ENCODE data around the gene HS3ST5.
A peak's percentile ranks its signal among the peaks of the same experiment; 100 is the strongest.
"Not testable (repeated sequence)": the region's sequence is repeated elsewhere in the genome, so short reads cannot be mapped to it uniquely, and the experiment has no call there.

HS3ST5 gene

DNA sequence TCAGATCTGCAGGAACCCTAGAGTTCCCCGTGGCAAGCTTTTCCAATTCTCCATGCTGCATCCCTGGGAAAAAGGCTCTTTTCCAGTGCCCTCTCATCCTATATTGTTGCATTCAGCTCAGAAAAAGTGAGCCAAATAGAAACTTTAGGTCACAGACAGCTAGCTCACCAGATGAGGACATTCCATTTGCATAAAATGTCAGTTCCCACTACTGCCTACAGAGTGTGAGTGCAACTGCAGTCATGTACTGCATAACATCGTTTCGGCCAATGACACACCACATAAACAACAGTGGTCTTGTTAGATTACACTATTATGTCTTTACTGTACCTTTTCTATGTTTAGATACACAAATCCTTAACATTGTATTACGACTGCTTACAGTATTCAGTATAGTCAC is 8.6 kb downstream of the HS3ST5 start:
- no peak for DNase-seq

DNA sequence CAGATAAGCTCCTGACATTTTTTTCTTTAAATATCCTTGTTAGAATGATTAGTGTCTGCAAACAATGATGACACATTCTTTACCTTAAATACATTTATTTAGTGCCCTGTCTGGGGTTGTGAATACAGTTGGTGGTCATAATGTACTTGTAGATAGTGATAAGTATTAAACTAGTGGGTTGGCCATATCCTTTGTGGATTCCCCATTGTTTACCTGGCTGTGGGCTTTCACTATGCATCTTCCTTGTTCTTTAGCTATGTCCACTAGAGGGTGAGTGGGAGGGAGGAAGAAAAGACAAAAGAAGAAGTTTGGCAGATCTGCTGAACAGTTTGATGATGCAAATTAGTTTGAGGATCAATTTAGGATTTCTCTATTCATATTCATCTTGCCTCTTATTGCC is 15.7 kb downstream of the HS3ST5 start:
- no peak for DNase-seq

DNA sequence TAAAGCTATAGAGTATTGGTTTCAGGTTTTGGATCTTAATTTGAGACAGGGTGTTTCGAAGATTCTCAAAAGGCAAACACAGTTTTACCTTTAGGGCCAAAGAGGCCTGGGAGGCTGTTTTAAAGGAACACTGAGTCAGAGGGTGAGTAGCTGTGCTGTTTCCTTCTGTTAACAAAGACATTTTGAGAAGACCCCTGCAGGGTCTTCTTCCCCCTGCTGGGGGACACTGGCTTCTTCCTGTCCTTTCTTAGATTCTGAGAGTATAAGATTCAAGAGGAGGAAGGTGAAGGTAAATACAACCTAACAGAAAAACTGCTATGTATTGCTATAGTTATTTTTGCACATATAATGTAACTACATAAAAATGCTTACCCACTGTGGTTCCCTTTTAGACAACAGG is 19.0 kb downstream of the HS3ST5 start:
- DNase-seq, result no peak

DNA sequence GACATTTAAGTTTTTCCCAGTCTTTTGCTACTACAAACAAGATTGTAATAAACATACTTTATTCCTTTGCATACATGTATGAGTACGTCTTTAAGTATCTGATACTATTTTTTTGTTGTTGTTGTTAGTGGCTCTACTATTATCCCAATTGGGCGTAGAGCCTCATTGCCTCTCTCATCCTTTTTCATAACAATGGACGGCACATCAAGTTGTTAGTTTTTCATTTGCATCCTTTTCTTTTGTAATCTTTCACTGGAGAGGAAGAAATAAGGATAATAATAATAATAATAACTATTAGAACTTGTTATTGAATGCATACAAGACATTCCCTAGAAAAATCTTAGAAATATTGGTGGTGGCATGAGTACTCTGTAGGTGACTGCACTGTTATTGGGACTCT is 23.1 kb downstream of the HS3ST5 start:
- DNase-seq, result no peak

DNA sequence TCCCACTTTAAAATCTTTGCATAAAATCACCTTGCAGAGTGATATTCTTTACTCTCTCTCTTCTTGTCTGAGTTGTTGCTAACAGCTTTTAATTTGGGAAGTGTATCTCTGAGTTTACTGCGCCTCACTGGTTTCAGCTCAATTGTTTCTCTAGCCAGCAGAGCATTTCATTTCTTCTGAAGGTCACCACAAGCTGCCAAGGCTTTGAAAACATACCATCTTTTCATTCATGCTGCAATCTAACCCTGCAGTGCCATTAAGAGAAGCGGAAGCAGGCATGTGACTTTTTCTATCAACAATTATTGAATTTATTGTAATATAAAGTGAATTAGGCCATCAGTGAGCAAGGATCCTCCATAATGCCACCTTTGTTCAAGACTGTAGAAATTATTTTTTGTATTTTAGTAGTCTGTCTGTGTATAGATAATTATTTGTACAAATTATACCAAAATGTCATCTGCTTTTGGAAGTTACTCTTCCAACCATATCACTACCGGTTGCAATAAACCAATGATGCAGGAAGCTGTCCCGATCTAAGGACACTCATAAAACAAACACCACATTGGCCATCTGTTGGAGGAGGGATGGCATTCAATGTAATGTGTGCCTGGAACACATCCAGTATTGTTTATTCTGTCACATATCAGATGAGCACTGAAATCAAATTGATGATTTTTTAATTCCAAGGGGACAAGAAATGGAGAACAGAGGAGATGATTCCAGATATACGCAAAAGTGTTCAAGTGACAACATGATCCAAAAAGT is 26.8 kb downstream of the HS3ST5 start:
- DNase-seq, result peak; percentile 67

DNA sequence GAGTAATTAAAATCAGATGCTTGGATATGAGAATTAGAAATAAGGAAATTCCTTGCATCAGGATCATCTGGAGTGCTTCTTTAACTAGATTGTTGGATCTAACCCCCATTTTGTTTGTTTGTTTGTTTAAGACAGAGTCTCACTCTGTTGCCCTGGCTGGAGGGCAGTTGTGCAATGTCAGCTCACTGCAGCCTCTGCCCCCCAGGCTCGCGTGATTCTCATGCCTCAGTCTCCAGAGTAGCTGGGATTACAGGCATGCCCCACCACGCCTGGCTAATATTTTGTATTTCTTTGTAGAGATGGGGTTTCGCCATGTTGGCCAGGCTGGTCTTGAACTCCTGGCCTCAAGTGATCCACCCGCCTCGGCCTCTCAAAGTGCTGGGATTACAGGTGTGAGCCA is 29.0 kb downstream of the HS3ST5 start:
- DNase-seq, result not testable (repeated sequence)

DNA sequence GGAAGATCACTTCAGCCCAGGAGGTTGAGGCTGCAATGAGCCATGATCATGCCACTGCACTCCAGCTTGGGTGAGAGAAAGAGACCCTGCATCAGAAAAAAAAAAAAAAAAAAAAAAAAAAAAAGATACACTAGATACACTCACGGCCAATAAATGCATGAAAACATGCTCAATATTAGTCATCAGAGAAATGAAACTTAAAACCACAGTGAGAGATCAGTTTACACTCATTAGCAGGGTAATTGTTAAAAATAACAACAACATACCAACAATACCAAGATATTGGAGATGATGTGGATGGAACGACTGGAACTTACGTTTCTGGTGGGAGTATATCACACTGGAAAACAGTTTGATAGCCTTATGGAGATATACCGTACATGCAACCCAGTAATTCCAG is 29.9 kb downstream of the HS3ST5 start:
- peak; percentile 64 for DNase-seq

DNA sequence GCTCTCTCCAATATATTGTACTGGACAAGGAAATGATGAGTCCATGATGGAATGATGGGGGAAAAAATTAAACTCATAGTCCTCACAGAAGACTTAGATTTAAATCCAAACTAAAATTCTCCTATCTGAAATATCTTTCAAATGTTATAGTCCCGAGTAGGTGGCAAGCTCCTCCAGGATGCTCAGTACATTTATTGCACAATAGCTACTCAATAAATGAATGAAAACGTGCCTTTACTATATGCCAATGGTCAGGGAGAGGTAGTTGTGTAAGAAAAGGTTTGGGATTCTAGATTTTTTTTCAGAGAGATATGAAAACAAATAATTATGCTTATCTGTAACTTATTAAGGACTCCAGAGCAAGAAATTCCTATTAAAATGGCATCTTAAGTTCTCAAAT is 32.8 kb downstream of the HS3ST5 start:
- DNase-seq, result no peak

DNA sequence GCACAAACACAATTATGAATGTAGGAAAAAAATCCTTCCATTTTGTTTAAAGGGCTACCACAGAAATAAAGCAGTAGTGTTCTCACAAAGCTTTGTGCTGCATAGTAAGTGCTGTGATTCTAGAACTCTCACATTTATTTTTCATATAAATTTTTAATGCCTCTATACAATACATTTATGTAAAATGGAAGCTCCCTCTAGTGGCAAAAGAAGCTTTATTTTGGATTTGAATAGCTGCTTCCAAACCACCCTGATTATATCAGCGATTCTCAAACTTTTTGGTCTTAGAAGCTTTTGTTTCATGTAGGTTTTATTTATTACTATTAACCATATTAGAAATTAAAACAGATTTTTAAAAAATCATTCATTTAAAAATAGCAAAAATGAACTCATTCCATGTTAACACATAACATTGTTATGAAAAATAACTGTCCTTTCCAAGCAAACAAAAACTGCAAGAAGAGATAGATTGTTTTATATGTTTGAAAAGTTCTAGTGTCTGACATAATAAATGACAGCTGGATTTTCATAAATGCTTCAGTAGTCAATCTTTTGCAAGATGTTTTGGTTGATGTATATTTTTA is 38.4 kb downstream of the HS3ST5 start:
- DNase-seq, result peak; percentile 22

DNA sequence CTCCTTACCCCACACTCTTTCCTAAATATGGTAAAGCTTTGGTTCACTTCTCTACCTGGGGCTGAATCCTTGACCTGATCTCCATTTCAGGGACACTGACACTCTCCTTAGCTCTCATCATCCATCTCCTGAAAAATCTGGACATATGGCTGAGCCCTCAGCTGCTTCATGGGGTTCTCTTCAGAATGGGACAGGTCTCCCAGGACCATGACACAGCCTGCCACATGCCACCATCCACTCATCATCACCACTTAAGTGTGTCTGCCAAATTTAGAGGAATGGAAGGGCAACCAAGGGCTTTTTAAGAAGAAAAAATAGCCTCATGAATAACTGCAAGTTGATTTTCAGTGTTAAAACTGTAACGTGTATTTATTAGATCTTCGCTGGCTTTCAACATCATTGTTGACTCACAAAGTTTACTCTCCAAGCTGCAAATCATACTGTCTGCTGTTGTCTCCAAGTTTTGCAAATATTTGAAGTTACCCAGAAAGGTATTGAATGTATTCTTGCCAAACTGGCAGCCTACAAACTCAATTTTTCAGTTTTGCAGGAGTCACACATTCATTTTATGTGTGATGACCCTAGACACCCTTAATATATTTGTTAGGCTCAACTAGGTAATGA is 41.1 kb downstream of the HS3ST5 start:
- no peak for DNase-seq

DNA sequence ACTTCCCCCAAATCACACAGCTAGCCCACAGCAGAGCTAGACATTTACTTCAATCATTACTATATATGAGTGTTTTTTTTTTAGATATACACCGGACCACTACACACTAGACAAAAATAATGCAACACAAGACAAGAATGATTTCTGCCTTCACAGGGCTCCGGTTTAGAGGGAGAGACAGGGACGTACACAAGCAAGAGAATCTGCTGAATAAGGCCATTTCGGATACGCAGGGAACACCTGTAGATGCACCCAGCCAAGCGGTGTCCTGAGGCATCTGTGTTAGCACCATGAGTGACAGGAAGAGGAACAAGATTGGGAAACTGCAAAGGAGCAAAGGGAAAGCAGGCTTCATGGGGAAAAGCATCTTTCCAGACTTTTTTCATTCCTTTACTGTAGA is 45.7 kb downstream of the HS3ST5 start:
- no peak for DNase-seq

DNA sequence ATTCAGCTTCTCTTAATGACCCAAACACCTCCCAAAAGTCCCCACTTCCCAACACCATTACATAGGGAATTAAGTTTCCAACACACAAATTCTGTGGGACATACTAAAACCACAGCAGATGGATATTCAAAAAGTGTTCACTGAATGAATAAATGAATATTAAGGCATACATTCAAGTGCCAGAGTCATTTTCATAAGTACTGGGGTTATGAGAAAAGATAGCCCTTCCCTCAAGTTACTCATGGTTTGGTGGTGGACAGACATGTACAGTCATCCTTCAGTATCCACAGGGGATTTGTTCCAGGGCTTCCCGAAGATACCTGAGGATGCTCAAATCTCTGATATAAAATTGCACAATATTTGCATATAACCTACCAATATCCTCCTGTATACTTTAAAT is 50.4 kb downstream of the HS3ST5 start:
- DNase-seq, result no peak

DNA sequence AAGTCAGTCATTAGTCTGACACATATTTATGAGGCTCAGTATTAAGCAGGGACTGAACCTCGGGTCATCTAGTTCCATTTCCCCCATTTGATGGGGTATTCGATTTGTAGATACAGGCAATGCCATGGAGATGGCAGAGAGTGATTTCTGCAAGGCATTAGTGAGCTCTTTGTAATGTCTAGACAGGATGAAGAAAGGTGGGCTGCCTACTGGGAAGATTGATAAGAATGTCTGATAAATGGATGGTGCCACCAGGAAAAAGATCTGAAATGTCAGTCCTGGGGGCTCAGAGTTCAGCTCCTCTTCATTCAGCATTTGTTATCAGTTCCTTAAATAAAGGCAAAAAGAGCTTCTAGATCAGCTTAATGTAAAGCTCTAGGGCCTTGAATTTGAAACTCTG is 51.4 kb downstream of the HS3ST5 start:
- no peak for DNase-seq

DNA sequence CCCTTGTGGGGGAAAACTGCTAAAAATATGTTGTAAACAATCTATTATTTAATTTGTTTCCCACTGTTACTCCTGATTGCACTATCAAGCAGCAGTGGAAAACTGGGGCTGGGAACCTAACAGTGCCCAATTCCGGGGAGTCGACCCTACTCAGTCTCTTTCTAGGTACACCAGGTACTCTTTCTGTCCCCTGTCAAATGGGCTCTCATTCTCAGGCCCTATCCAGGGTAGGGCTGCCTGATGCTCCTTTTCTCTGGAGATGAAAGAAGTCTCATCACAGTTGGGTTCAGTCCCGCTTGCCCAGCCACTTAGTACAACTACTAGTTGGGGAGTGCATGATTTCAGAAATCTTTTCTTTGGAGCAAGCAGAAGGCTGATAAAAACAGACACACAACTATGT is 52.0 kb downstream of the HS3ST5 start:
- no peak for DNase-seq

DNA sequence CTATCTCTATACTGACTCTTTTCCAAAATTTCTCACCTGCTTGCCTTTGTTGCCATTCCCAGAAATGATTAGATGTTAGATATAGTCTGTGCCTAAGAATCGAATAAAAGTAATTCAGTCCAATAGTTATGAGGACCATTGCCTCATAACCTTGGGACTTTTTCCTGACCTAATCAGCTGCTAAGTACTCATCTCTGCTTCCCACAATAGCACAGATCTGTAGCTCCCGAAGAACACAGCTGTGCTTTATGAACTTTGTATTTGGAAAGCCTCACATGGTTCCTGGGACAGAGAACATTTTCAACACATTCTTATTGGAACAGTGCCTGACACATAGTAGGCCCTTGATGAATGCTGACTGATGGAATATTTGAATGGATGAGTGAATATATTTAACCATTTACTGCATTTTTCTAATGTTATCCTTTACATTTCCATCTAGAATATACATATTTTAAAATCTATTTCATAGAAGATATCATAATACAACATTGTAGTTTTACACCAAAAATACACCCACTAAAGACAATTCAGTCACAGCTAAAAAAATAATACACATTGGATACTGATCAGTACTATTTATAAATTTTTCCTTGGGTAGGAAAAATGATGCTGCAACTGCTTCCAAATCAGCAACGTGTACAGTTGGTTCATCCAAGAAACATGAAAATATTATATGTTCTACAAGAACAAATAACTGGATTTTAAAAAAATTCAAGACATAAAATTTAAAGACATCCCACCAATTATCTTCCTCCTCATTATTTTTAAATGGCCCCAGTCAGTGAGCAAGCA is 53.9 kb downstream of the HS3ST5 start:
- DNase-seq, result no peak

DNA sequence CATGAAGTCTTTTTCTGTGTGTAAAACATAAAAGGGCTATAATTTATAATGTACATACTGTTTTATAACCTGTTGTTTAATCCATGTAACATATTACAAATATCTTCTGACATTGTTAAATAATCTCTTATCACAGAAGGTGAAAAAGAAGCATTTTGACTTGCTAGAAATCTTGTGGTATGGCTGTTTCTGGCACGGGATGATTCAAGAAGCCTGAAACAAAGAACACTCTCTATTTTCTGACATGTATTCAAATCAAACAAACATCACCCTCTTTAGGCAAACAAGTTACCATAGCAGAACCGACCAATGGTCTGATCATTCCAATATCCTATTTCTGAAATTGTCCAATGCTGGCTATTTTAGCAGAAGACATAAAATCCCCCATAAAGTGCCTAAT is 55.4 kb downstream of the HS3ST5 start:
- DNase-seq, result no peak

DNA sequence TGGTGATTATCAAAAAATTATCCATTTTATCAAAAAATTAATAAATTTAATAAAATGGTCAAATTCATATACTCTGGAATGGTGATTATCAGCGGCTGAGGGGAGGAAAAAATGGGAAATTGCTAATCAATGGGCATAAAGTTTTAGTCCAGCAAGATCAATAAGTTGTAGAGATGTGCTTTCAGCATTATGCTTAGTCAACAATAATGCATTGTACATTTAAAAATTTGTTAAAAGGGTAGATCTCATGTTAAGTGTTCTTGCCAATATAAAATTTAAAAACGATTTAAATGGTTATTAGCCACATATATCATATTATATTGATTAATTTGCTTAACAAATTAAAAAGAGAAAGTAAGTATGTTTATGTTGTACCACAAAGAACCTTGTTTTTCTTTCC is 56.6 kb downstream of the HS3ST5 start:
- no peak for DNase-seq

DNA sequence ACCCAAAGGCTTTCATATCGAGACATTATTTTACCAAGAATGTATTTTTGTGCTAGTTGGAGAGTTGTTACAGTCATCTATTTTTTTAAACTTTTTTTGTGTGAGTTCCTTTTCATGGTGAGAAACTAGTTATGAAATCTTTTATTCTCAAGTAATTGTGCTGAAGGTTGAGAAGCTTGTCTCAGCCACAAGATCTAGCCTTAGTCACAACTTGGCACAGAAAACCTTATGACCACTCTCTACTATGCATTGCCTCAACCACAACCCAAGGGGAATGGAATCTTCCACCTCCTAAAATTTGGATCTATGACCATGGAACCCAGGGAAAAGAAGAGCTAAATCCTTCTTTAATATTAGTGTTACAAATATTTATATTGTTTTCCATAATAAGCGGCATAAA is 58.5 kb downstream of the HS3ST5 start:
- DNase-seq, result no peak

DNA sequence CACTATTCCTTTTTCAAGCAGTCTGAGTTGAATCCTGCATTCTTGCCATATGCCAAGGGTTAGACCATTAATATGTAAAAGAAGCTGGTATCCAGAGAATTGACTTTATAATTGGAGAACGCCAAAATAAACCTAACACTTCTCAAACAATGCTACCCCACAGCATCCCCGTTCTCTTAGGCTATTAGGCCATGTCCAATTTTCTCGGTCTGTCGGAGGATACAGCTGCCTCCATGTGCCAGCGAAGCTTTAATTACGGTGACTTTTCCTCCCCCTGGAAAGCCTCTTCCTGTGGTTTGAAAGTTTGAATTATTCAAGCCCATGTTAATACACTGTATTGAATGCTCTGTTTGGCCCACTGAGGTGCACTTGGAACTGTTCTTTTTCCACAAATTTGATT is 60.5 kb downstream of the HS3ST5 start:
- DNase-seq, result peak; percentile 52

DNA sequence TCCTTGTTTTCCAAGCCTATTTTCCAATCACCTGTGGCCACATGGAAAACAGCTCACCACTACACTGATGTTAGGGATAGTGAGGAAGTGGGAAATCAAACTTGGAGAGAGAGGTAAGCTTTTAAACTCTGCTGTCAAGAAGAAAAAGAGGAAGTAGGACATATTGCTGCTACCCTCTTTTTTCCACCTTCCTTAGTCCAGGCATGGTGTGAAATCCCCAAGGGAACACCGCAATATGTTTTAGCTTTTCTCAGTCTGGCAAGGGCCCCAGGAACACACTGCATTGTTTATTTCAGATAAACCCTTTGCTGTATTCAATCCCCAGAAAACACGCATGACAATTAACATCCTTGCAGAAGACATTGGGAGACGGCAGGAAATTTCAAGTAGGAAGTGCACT is 61.3 kb downstream of the HS3ST5 start:
- peak; percentile 94 for DNase-seq

DNA sequence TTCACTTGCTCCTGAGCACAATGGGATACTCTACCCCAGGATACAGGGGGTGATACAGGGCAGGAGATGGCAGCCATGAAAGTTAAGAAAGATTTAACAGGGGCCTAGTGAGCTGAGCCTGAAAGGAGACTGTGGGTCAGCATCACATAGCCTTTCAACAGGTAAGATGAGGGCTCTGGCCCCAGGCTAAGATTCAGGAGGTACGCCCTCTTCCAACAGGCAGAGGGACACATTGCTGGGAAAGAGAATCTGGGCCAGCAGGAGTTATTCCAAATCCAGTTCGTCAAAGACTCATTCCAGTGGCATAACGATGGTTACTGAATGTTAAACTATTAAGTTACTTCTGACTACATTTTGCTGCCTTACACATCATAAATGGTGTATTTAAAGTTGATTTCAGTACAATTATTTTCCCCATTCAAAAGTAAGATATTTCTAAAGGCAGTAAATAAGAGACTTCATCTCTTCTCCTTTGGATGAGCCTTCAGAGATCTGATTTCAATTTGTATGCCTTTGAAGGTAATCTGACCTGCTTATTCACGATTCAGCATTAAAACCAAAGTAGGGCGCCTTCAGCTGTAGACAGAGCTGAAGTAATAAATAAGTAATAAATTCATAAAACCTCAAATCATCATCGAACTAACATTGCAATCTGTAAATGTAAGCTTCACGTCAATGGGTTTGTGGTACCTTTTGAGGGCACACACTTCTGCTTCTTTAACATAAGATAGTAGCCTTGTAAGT is 62.4 kb downstream of the HS3ST5 start:
- DNase-seq, result no peak

DNA sequence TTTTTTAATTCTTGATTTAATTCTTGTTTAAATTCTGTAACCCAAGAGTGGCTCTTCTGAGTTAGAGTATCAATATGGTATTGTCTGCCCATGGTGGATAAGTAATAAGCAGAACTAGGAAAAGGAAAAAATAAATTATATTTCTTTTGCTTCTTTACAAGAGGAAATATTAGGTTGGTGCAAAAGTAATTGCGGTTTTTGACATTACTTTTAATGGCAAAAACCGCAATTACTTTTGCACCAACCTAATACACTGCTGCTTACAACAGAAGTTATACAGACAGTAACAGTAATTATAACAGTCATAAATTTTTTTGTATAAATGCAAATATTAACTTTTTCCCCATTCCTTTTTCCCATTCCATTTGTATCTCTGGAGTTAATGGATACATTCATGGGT is 65.6 kb downstream of the HS3ST5 start:
- no peak for DNase-seq

DNA sequence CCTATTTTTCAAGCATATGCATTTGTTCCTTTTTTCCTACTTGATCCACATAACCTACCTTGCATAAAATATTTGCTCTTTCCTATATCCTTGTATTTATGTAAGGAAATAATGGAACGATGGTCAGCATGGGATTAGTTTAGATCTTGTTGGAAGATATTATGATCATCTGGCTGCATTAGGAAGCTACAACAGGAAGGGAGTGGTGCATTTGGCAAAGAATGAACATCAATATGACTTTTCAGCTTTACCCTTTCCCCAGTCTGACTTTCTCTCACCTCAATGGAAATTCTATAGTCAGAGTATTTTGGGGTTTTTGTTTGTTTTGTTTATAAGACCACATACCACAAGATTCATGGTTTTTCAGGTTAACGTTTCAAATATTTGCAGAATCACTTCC is 66.0 kb downstream of the HS3ST5 start:
- no peak for DNase-seq
